Mucosa of descending colon (tissue), 3 donors: ENCODE results near the gene SIL1. TPM values are rescaled to one million over a fixed set of nuclear protein-coding genes. Genes with fewer than 3 reads are reported as not detected.

ENCODE experiments used
- ATAC-seq: fragments of 200-7000 bp; cut with Tn5 transposase; one replicate; pipeline ENCODE4 v1.9.1; 2020; ENCODE audit warnings: mild to moderate bottlenecking, moderate library complexity
- DNase-seq, 3 donors: peaks; one replicate each; pipeline ENCODE4 v3.0.0-alpha.2; 2020
- H3K36me3 ChIP-seq: fragments of 200-600 bp; one replicate; pipeline ENCODE4 v1.8.0; 2021; ENCODE audit warnings: low read depth, mild to moderate bottlenecking
- H3K4me1 ChIP-seq: fragments of 200-600 bp; one replicate; pipeline ENCODE4 v1.8.0; 2021; ENCODE audit warnings: low read depth, mild to moderate bottlenecking
- H3K4me3 ChIP-seq: fragments of 200-600 bp; one replicate; pipeline ENCODE4 v1.8.0; 2021; ENCODE audit warnings: mild to moderate bottlenecking
- H3K9me3 ChIP-seq: fragments of 200-600 bp; one replicate; pipeline ENCODE4 v1.8.0; 2021; ENCODE audit warnings: mild to moderate bottlenecking
- CTCF ChIP-seq: fragments of 200-600 bp; IDR thresholded peaks from one replicate; pipeline ENCODE4 v1.8.0; 2022; ENCODE audit warnings: antibody characterized with exemption, mild to moderate bottlenecking
- intact Hi-C, 2 donors: fragments of 100-400 bp; cut with DNase I in 1 of 2; cut with micrococcal nuclease in 1 of 2; formaldehyde crosslinking; loops; one replicate each; pipeline versions ENCODE4 v1.11.0 to v1.11.1; 2022; cut with DNase I, micrococcal nuclease
- total RNA-seq, 3 donors: library from RNA; stranded (reverse); fragmentation: NEBNext Ultra II Directional in 2 of 3; extraction: Animal tissue kit (Norgen Biotek cat#: 25700) in 2 of 3; gene quantifications; one replicate each; pipeline versions ENCODE4 v1.2.1 to v1.2.4, GENCODE V29; 2021 to 2023
- donor health status: DM: no; HTN: no; CAD: no; lungs with moderate emphysema.
- donor health status: DM: no; HTN: no; CAD: no.
- donor health status: DM: no; HTN: yes; CAD: no.

Gene SIL1
- total RNA-seq, 3 donors from 2014 or later, result 35.2 to 35.8 (median 35.6) TPM

- peaks cover 13% of the 10 kb centered on the region for H3K4me1 ChIP-seq
- no peaks in the 10 kb centered on the region for H3K36me3 ChIP-seq
- intact Hi-C loops, result no loop called here
- H3K9me3 ChIP-seq, result no peaks in the 10 kb centered on the region
- TF ChIP-seq CTCF, result no peak
- no peak overlapping the region for H3K4me3 ChIP-seq
- DNase-seq (no peak), ATAC-seq (no peak)
Measured at GRCh38 chr5:139088024-139088423, 110.1 kb downstream of the SIL1 start.

- H3K4me1 ChIP-seq, result no peaks in the 10 kb centered on the region
- H3K36me3 ChIP-seq, result no peaks in the 10 kb centered on the region
- intact Hi-C loops, result no loop called here
- no peaks in the 10 kb centered on the region for H3K9me3 ChIP-seq
- no peak for TF ChIP-seq CTCF
- DNase-seq, result no peak
- no peak for ATAC-seq
- H3K4me3 ChIP-seq, result no peak overlapping the region
Measured at GRCh38 chr5:139082813-139083498, 115.2 kb downstream of the SIL1 start.

- peaks cover 5% of the 10 kb centered on the region for H3K4me1 ChIP-seq
- no peak overlapping the region for H3K4me3 ChIP-seq
- intact Hi-C loops, result no loop called here
- no peak for TF ChIP-seq CTCF
- H3K9me3 ChIP-seq, result no peaks in the 10 kb centered on the region
- H3K36me3 ChIP-seq, result no peaks in the 10 kb centered on the region
- ATAC-seq, result no peak
- no peak for DNase-seq
Measured at GRCh38 chr5:139079991-139080610, 118.1 kb downstream of the SIL1 start.

- Histone ChIP-seq H3K4me1 (peaks cover 5% of the 10 kb centered on the region), H3K4me3 (no peak overlapping the region), H3K36me3 (no peaks in the 10 kb centered on the region), H3K9me3 (no peaks in the 10 kb centered on the region)
- ATAC-seq (no peak), DNase-seq (no peak)
- intact Hi-C loops, result no loop called here
- no peak for TF ChIP-seq CTCF
Measured at GRCh38 chr5:139079225-139079990, 118.8 kb downstream of the SIL1 start.

GRCh38 chr5:139078345-139078744, 119.8 kb downstream of the SIL1 start:
- peaks cover 5% of the 10 kb centered on the region for H3K4me1 ChIP-seq
- H3K4me3 ChIP-seq, result no peak overlapping the region
- TF ChIP-seq CTCF, result no peak
- ATAC-seq (no peak), DNase-seq (no peak)
- no peaks in the 10 kb centered on the region for H3K36me3 ChIP-seq
- intact Hi-C loops, result no loop called here
- no peaks in the 10 kb centered on the region for H3K9me3 ChIP-seq
